Right lobe of liver (tissue), 6 donors: Measurements from ENCODE around the gene PAXX. TPM values are rescaled to one million over a fixed set of nuclear protein-coding genes. Genes with fewer than 3 reads are reported as not detected.

Source experiments
- ATAC-seq, 4 donors: fragments of 200-7000 bp; cut with Tn5 transposase; one replicate each; pipeline ENCODE4 v1.9.1; 2020; ENCODE audit warnings: mild to moderate bottlenecking in 4 of 4, moderate library complexity in 4 of 4
- DNase-seq, 3 donors: peaks; one replicate each; pipeline ENCODE4 v3.0.0-alpha.2; 2020
- H3K27ac ChIP-seq, 3 donors: fragments of 200-600 bp; one replicate each; pipeline ENCODE4 v1.8.0; 2022
- H3K27me3 ChIP-seq, 2 donors: fragments of 200-600 bp; one replicate each; pipeline ENCODE4 v1.8.0; 2022
- H3K36me3 ChIP-seq, 4 donors: fragments of 200-600 bp; sonication (generic) in 1 of 4; one replicate each; pipeline versions ENCODE4 v1.5.1 to v1.8.0; 2017 to 2022; ENCODE audit warnings: control low read depth in 1 of 4
- H3K4me1 ChIP-seq, 4 donors: fragments of 200-600 bp; sonication (generic) in 1 of 4; one replicate each; pipeline versions ENCODE4 v1.5.1 to v1.8.0; 2017 to 2022; ENCODE audit warnings: control low read depth in 1 of 4
- H3K4me3 ChIP-seq, 3 donors: fragments of 200-600 bp; one replicate each; pipeline ENCODE4 v1.8.0; 2022
- H3K9me3 ChIP-seq, 4 donors: fragments of 200-600 bp; sonication (generic) in 1 of 4; one replicate each; pipeline versions ENCODE4 v1.5.1 to v1.8.0; 2017 to 2022; ENCODE audit warnings: control low read depth in 1 of 4
- POLR2A ChIP-seq: fragments of 450-650 bp; IDR thresholded peaks from one replicate; pipeline ENCODE4 v1.6.1; 2017; ENCODE audit warnings: antibody characterized with exemption, mild to moderate bottlenecking
- WGBS: methylation state at CpG from one replicate; pipeline ENCODE4 v1.1.6; 2018; ENCODE audit warnings: low coverage, low lambda C conversion rate; ENCODE audit not compliant: insufficient coverage; ENCODE audit errors: missing lambda C conversion rate; 5-methylcytosine and 5-hydroxymethylcytosine counted together
- intact Hi-C, 2 donors: fragments of 100-400 bp; cut with DNase I; formaldehyde crosslinking; loops; one replicate each; pipeline versions ENCODE4 v1.11.2 to v1.14.1; 2022
- total RNA-seq, 6 experiments: library from RNA; depleted of rRNA in 2 of 6; stranded (reverse); fragments of >200 nt in 2 of 6; fragmentation: NEBNext Ultra II Directional in 3 of 6; extraction: Animal tissue kit (Norgen Biotek cat#: 25700) in 3 of 6; gene quantifications; one replicate each; pipeline versions ENCODE4 v1.1.0 to v1.2.4, GENCODE V29; 2016 to 2023
- TF ChIP-seq, protein P1 (sequence below), 4 donors: fragments of 200-600 bp in 3 of 4; fragments of 450-650 bp in 1 of 4; IDR thresholded peaks; one replicate each; pipeline versions ENCODE4 v1.5.1 to v1.8.0; 2016 to 2022; ENCODE audit warnings: antibody characterized with exemption in 4 of 4, mild to moderate bottlenecking in 2 of 4
- donor health status: DM: no; HTN: yes; CAD: no.
- donor health status: DM: no; HTN: no; CAD: no.
- donor health status: DM: no; HTN: no; CAD: no.
- donor health status: DM: no; HTN: yes; CAD: no.
- donor health status: DM: no; HTN: yes; CAD: no.

Gene PAXX
- total RNA-seq, 6 experiments from 2014 or later = 13.8 to 34.5 (median 23.3) TPM

DNA sequence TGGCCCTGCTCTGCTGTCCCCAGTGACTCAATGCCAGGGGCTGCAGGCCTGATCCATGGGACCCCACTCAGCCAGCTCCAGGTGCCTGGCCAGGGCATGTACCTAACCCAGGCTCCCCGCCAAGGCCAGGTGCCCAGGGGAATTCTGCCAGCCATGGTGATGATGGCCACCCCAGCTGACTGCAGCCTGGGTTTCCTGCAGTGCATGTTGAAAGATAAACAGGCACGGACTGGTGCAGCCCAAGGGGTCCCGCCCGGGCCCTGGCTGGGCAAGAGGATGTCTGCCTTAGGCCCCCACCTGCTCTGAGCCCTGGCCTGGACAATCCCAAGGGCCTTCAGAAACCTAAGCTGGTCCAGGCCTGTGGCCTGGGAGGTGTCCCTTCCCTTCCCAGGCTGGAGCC lies 34.6 kb downstream of the PAXX start:
- H3K4me3 ChIP-seq = peak overlapping the region; percentile 51 to 57 (median 56)
- 10% methylated on average over 3 of the region's 4 CpGs for WGBS
- intact Hi-C loops = no loop called here
- TF ChIP-seq, protein P1, sequence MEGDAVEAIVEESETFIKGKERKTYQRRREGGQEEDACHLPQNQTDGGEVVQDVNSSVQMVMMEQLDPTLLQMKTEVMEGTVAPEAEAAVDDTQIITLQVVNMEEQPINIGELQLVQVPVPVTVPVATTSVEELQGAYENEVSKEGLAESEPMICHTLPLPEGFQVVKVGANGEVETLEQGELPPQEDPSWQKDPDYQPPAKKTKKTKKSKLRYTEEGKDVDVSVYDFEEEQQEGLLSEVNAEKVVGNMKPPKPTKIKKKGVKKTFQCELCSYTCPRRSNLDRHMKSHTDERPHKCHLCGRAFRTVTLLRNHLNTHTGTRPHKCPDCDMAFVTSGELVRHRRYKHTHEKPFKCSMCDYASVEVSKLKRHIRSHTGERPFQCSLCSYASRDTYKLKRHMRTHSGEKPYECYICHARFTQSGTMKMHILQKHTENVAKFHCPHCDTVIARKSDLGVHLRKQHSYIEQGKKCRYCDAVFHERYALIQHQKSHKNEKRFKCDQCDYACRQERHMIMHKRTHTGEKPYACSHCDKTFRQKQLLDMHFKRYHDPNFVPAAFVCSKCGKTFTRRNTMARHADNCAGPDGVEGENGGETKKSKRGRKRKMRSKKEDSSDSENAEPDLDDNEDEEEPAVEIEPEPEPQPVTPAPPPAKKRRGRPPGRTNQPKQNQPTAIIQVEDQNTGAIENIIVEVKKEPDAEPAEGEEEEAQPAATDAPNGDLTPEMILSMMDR (IDR thresholded peaks at IDR 0.05) = no peak
- TF ChIP-seq POLR2A = no peak
- H3K27me3 ChIP-seq = no peaks in the 10 kb centered on the region
- no peaks in the 10 kb centered on the region for H3K36me3 ChIP-seq
- H3K4me1 ChIP-seq = peaks cover 0 to 61% (median 30%) of the 10 kb centered on the region in 4 donors
- H3K27ac ChIP-seq = peak overlapping the region; percentile 24 to 73 (median 33)
- H3K9me3 ChIP-seq = no peaks in the 10 kb centered on the region
- peak; percentile 74 to 89 (median 83) for DNase-seq
- peak in 3 of 4 donors; percentile 0 to 14 (median 10) for ATAC-seq

DNA sequence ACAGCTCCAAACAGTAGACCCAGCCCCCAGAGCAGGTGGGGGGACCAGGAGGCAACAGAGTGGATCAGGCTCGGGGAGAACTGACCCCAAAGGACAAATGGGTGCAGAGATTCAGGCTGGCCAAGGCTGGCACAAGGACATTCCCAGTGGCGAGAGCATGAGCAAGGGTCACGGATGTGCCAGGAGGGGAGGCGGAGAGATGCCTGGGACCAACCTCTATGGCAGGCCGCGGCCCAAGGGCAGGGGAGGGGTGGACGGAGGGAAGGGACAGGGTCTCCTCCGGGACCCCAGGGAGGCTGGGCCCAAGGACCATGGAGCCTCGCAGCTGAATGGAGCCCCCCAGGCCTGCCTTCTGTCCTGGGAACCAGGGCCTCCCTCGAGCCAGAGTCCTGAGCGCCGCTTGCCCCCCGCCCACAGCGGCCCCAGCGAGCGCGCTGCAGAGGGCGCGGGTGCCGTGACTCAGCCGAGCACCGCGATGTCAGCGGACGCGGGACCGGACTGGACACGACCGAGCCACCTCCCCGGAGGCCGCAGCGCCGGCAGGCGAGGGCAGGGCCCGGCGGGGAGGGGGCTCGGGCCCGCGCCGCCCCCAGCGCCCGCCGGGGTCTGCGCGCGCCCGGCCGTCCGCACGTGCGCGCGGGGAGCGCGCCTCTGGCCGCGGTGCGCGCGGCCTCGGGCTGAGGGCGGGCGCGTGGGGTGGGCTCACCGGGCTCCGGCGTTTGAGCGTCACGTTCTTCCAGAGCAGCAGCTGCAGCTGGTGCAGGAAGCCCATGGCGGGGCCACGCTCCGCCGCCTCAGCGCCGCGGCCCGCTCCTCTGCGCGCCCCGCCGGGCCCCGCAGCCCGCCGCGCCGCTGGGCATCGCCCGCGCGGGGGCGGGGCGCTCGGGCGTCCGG lies 35.4 kb downstream of the PAXX start, which contains the start of gene ABCA2:
Gene ABCA2 (minus strand): TSS at position 869 of the 894 bp plus-strand sequence. CDS start 97 bp downstream, at position 772.
- under 1% methylated on average over 23 of the region's 95 CpGs for WGBS
- Histone ChIP-seq H3K9me3 (no peaks in the 10 kb centered on the region), H3K27ac (peak within 1 kb of the TSS; percentile 24 to 73 (median 33)), H3K27me3 (no peaks in the 10 kb centered on the region), H3K4me1 (peaks cover 0 to 56% (median 28%) of the 10 kb centered on the region in 4 donors), H3K4me3 (peak within 1 kb of the TSS; percentile 51 to 60 (median 57)), H3K36me3 (no peaks in the 10 kb centered on the region)
- TF ChIP-seq, protein P1 (IDR thresholded peaks at IDR 0.05) = no peak
- no peak for TF ChIP-seq POLR2A
- ATAC-seq (peak in 1 of 4 donors; percentile 1), DNase-seq (peak in 1 of 3 donors; percentile 71)
- intact Hi-C loops = no loop called here

GRCh38 chr9:137028263-137029057 lies 36.2 kb downstream of the PAXX start:
- TF ChIP-seq POLR2A = no peak
- TF ChIP-seq, protein P1 (IDR thresholded peaks at IDR 0.05) = peak in 3 of 4 donors; percentile 20 to 58 (median 32)
- Histone ChIP-seq H3K4me3 (peak overlapping the region; percentile 39 to 60 (median 50)), H3K27ac (peak overlapping the region in 1 of 3 donors; percentile 37), H3K9me3 (no peaks in the 10 kb centered on the region), H3K27me3 (no peaks in the 10 kb centered on the region), H3K4me1 (peaks cover 0 to 48% (median 24%) of the 10 kb centered on the region in 4 donors), H3K36me3 (no peaks in the 10 kb centered on the region)
- DNase-seq = peak; percentile 79 to 85 (median 81)
- peak; percentile 51 to 60 (median 57) for ATAC-seq
- WGBS = 0% methylated on average over 2 of the region's 98 CpGs
- intact Hi-C loops = no loop called here

GRCh38 chr9:137029058-137029936 lies 37.1 kb downstream of the PAXX start:
- WGBS = 18% methylated on average over 5 of the region's 19 CpGs
- no peaks in the 10 kb centered on the region for H3K9me3 ChIP-seq
- TF ChIP-seq POLR2A = no peak
- TF ChIP-seq, protein P1 (IDR thresholded peaks at IDR 0.05) = peak; percentile 87 to 94 (median 90)
- no peaks in the 10 kb centered on the region for H3K27me3 ChIP-seq
- H3K4me1 ChIP-seq = peaks cover 0 to 40% (median 21%) of the 10 kb centered on the region in 4 donors
- H3K36me3 ChIP-seq = no peaks in the 10 kb centered on the region
- DNase-seq = peak; percentile 81 to 87 (median 86)
- H3K27ac ChIP-seq = peak overlapping the region in 1 of 3 donors; percentile 58
- ATAC-seq = peak; percentile 57 to 68 (median 62)
- intact Hi-C loops = no loop called here
- peak overlapping the region; percentile 39 to 60 (median 50) for H3K4me3 ChIP-seq
